Measurements from ENCODE around the gene CFAP46.
"Not testable (repeated sequence)": the region's sequence is repeated elsewhere in the genome, so short reads cannot be mapped to it uniquely, and the experiment has no call there.

Gene CFAP46

DNA sequence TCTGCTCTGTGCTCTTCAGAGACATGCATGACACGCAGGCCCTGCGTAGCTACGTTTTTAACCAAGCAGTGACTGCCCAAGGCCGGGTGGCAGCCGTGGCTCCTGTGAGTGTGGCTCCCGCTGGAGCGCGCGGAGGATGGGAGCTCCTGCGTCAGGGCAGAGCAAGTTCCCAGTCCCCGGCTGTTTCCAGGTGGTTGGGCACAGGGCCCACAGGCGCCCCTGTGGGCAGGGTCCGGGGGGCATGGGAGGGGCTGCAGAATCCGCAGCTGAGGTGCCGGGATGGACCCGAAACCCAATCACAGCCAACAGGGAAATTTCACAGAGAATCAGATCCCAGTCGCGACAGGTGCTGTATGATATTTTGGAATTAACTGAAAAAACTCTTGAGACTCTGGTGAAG is 166.2 kb downstream of the CFAP46 start:
- H3K9me3 Mint-ChIP-seq = no peaks in the 10 kb centered on the region
- no peaks in the 10 kb centered on the region for H3K27me3 Mint-ChIP-seq

GRCh38 chr10:132774902-132775863 is 167.2 kb downstream of the CFAP46 start:
- Mint-ChIP-seq H3K9me3 (no peaks in the 10 kb centered on the region), H3K4me1 (no peaks in the 10 kb centered on the region), H3K4me3 (no peak overlapping the region), H3K27ac (no peak overlapping the region), H3K27me3 (no peaks in the 10 kb centered on the region), H3K36me3 (peaks cover 12% of the 10 kb centered on the region)

More for the DNA sequence above, 166.2 kb downstream of the CFAP46 start:
- H3K36me3 Mint-ChIP-seq = peaks cover 13% of the 10 kb centered on the region
- H3K4me3 Mint-ChIP-seq = no peak overlapping the region
- no peaks in the 10 kb centered on the region for H3K4me1 Mint-ChIP-seq
- H3K27ac Mint-ChIP-seq = no peak overlapping the region

DNA sequence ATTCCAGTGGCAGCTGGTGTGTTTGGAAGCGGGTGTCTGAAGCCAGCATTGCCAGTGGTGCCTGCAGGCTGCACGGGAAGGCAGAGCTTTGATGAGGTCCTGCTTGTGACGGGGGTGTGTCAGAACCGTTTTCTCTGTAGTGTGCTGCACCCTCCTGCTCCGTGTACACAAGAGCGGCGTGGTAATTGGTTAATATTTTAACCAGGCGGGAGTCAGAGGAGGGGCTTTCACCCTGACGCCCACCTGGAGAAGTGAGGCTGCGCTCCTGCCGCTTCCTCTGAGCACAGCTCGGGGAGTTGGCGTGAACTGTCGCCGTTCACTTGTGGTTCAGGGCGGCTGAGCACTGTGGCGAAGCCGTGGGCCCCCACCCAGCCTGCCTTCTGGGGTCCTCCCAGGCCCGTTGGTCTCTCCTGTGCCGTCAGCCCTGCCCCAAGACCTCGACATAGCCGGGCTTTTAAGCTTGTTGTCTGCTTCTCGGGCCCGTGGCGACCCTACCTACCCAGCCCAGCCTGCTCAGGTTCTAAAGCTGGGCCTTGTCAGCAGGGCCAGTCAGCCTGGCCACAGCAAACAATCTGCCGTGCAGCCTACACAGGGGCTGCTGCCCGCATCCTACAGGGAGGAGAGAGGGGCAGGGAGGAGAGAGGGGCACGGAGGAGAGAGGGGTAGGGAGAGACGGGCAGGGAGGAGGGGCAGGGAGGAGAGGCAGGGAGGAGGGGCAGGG is 168.0 kb downstream of the CFAP46 start:
- no peak overlapping the region for H3K4me3 Mint-ChIP-seq
- H3K36me3 Mint-ChIP-seq = peaks cover 7% of the 10 kb centered on the region
- no peaks in the 10 kb centered on the region for H3K27me3 Mint-ChIP-seq
- no peak overlapping the region for H3K27ac Mint-ChIP-seq
- no peaks in the 10 kb centered on the region for H3K9me3 Mint-ChIP-seq
- H3K4me1 Mint-ChIP-seq = no peaks in the 10 kb centered on the region

DNA sequence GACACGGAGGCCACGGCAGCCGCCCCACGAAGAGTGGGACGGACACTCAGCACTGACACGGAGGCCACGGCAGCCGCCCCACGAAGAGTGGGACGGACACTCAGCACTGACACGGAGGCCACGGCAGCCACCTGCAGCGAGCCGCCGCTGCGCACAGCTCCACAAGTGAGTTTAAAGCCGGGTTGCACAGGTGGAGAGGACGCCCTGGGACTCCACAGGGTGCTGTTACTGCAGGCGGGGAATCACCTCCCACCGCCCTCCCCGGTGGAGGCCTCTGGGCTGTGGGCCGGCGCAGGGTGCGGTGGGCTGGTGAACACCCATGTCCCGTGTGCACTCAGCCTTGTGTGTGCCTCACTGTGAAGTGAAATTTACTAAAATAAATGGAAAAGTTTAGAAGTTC is 169.6 kb downstream of the CFAP46 start:
- not testable (repeated sequence) for H3K36me3 Mint-ChIP-seq, H3K27me3 Mint-ChIP-seq, H3K9me3 Mint-ChIP-seq, H3K27ac Mint-ChIP-seq, H3K4me1 Mint-ChIP-seq, H3K4me3 Mint-ChIP-seq

GRCh38 chr10:132770061-132771021 is 172.0 kb downstream of the CFAP46 start:
- peaks cover 15% of the 10 kb centered on the region for H3K36me3 Mint-ChIP-seq
- H3K9me3 Mint-ChIP-seq = no peaks in the 10 kb centered on the region
- H3K27me3 Mint-ChIP-seq = no peaks in the 10 kb centered on the region
- no peak overlapping the region for H3K27ac Mint-ChIP-seq
- no peak overlapping the region for H3K4me3 Mint-ChIP-seq
- no peaks in the 10 kb centered on the region for H3K4me1 Mint-ChIP-seq

DNA sequence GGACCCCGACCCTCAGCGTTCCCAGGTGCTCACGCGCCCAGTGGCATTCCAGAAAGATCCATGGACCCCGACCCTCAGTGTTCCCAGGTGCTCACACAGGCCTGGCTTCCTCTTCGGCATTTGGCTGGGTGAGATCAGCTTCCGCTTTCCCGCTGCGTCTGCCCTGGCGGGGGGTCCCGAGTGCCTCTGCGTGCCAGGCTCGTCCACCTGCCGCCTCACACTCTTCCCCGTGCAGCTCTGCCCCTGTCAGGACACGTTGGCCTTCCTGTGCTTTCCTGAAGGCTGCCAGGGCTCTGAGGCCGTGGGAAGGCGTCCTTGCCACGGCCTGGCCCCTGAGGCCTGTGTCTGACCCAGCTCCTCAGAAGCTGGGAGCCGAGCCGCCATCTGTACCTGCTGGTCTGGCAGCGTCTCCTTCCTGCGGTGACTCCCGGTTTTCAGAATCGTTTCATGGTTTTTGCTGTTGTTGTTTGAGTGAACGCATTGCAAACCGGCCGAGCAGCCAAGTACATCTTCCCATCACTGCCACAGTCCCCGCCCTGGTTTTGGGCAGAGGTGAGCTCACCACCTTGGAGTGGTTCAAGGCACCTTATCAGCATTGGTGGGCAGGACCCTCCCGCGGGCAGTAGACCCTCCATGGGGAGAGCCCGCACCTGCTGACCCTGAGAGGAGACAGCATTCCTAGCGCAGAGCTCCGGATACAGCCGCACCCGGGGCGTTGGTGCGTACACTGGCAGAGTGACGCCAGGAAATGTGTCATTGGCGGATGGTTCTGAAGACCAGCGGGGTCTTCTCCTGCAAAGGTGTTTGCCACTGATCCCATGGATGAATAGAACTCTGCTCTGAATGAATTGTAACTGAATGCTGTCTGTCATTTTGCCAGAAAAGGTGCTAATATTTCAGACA is 173.8 kb downstream of the CFAP46 start:
- Mint-ChIP-seq H3K36me3 (peaks cover 15% of the 10 kb centered on the region), H3K9me3 (no peaks in the 10 kb centered on the region), H3K4me1 (peaks cover 3% of the 10 kb centered on the region), H3K27me3 (no peaks in the 10 kb centered on the region), H3K27ac (peak overlapping the region; percentile 23), H3K4me3 (no peak overlapping the region)

- Mint-ChIP-seq H3K36me3 (peaks cover 18% of the 10 kb centered on the region), H3K9me3 (no peaks in the 10 kb centered on the region), H3K4me3 (no peak overlapping the region), H3K4me1 (peaks cover 18% of the 10 kb centered on the region), H3K27ac (no peak overlapping the region), H3K27me3 (no peaks in the 10 kb centered on the region)
Observed at GRCh38 chr10:132766291-132766690, 176.1 kb downstream of the CFAP46 start.

- no peaks in the 10 kb centered on the region for H3K9me3 Mint-ChIP-seq
- peaks cover 26% of the 10 kb centered on the region for H3K4me1 Mint-ChIP-seq
- no peaks in the 10 kb centered on the region for H3K27me3 Mint-ChIP-seq
- no peak overlapping the region for H3K4me3 Mint-ChIP-seq
- H3K36me3 Mint-ChIP-seq = peaks cover 18% of the 10 kb centered on the region
- H3K27ac Mint-ChIP-seq = no peak overlapping the region
Observed at GRCh38 chr10:132765435-132765834, 176.9 kb downstream of the CFAP46 start.

DNA sequence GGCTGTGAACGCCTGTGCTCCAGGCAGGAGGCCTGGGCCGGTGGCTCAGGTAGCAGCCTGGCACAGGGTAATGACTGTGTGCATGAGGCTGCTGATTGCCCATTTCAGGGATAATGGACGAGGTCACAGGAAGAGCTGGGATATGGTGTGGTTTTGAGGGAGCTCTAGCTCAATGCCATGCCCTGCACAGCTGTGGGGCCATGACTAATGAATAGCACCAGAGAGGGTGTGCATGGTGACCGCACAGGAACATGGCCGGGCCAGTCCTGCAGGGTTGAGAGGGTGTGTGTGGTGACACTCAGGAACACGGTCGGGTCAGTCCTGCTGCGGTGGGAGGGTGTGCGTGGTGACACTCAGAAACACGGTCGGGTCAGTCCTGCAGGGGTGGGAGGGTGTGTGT is 178.3 kb downstream of the CFAP46 start:
- Mint-ChIP-seq H3K4me3 (no peak overlapping the region), H3K27me3 (no peaks in the 10 kb centered on the region), H3K9me3 (no peaks in the 10 kb centered on the region), H3K4me1 (peaks cover 26% of the 10 kb centered on the region), H3K36me3 (peaks cover 17% of the 10 kb centered on the region), H3K27ac (peak overlapping the region; percentile 55)

GRCh38 chr10:132763545-132763944 is 178.8 kb downstream of the CFAP46 start:
- Mint-ChIP-seq H3K27me3 (no peaks in the 10 kb centered on the region), H3K4me3 (no peak overlapping the region), H3K4me1 (peaks cover 26% of the 10 kb centered on the region), H3K9me3 (no peaks in the 10 kb centered on the region), H3K27ac (no peak overlapping the region), H3K36me3 (peaks cover 14% of the 10 kb centered on the region)

DNA sequence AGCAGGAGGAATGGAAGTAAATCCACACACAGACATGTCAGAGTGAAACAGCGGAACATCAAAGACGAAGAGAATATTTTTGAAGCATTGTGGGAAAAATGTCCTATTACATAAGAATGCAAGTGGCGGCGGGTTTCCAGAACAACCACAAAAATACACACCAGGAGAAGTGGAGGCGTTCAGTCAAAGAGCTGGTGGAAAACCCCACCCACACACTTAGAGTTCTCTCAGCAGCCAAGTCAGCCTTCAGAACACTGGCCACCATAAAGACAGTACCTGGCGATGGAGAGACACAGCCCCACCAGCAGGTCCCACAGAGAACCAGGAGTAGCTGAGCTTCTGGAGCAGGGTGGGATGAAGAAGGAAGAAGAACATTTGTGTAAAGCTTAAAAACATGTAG is 180.1 kb downstream of the CFAP46 start:
- no peaks in the 10 kb centered on the region for H3K27me3 Mint-ChIP-seq
- peak overlapping the region; percentile 13 for H3K27ac Mint-ChIP-seq
- H3K36me3 Mint-ChIP-seq = peaks cover 12% of the 10 kb centered on the region
- no peak overlapping the region for H3K4me3 Mint-ChIP-seq
- H3K9me3 Mint-ChIP-seq = no peaks in the 10 kb centered on the region
- peaks cover 26% of the 10 kb centered on the region for H3K4me1 Mint-ChIP-seq

DNA sequence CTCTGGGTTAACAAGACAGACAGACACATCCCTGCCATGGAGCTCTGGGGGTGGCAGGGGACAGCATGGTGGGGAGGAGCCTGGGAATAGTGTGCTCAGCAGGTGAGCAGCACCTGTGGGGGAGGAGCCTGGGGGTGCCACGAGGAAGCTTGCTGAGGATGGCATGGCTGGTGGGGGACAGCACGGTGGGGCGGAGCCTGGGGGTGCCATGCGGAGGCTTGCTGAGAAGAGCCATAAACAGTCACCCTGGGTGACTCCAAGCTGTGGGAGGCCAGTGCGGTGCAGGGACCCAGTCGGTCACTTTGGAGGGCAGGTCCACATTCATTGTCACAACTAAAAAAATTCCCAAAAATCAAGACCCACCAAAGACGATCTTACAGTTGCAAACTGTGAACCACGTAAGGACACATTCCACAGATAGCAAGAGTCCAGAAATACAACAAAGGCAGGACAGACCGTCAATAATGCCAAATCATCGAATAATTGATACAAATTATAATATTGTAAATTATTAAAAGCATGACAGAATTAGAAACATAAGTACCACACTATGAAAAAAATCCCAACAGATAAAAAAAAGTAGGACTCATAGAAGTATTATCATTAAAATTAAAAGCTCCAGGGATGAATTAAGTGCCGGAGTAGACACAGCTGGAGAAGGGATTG is 180.8 kb downstream of the CFAP46 start:
- Mint-ChIP-seq H3K27me3 (no peaks in the 10 kb centered on the region), H3K36me3 (peaks cover 12% of the 10 kb centered on the region), H3K4me1 (peaks cover 26% of the 10 kb centered on the region), H3K9me3 (no peaks in the 10 kb centered on the region), H3K27ac (no peak overlapping the region), H3K4me3 (no peak overlapping the region)

DNA sequence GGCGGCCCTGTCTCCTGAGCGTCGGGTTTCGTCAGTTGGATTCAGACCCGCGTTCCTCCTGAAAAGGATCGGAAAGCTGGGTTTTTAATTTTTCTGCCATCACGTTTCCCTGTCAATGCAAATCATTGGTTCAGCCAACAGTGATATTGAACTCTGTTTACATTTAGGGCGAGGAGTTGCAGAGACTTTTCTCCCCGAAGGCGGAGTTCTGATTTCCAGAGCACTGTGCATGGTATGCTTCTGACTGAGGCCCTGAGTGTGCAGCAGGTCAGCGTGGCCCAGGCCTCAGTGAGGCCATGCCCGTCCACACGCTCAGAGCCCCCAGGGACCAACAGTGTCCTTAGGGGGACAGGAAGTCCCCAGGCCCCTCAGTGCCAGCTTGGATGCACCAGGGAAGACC is 183.5 kb downstream of the CFAP46 start:
- H3K36me3 Mint-ChIP-seq = peaks cover 19% of the 10 kb centered on the region
- H3K27me3 Mint-ChIP-seq = no peaks in the 10 kb centered on the region
- no peak overlapping the region for H3K4me3 Mint-ChIP-seq
- H3K4me1 Mint-ChIP-seq = peaks cover 23% of the 10 kb centered on the region
- no peaks in the 10 kb centered on the region for H3K9me3 Mint-ChIP-seq
- H3K27ac Mint-ChIP-seq = no peak overlapping the region

Measured in activated naive CD4-positive, alpha-beta T cell treated with anti-CD3 and anti-CD28 coated beads, Interleukin-2, amount 50 U/mL, for 24 hours (primary cell).